Activated naive CD8-positive, alpha-beta T cell treated with anti-CD3 and anti-CD28 coated beads, Interleukin-2, amount 50 U/mL, for 24 hours (primary cell): Measurements from ENCODE around the gene DRP2.

Experiments
- ATAC-seq: fragments of 150-1000 bp; cut with Tn5 transposase; one replicate; pipeline ENCODE4 v1.10.0; 2021
- DNase-seq: peaks from one replicate; pipeline ENCODE4 v3.0.0; 2021
- H3K27ac Mint-ChIP-seq: one replicate; pipeline ENCODE4 v1.8.0; 2021; ENCODE audit warnings: mild to moderate bottlenecking, mixed read lengths
- H3K27me3 Mint-ChIP-seq: one replicate; pipeline ENCODE4 v1.8.0; 2021; ENCODE audit warnings: mixed read lengths
- H3K36me3 Mint-ChIP-seq: one replicate; pipeline ENCODE4 v1.8.0; 2021; ENCODE audit warnings: low read depth, mixed read lengths
- H3K4me1 Mint-ChIP-seq: one replicate; pipeline ENCODE4 v1.8.0; 2021; ENCODE audit warnings: mixed read lengths
- H3K4me3 Mint-ChIP-seq: one replicate; pipeline ENCODE4 v1.8.0; 2021; ENCODE audit warnings: mild to moderate bottlenecking, moderate library complexity, mixed read lengths
- H3K9me3 Mint-ChIP-seq: one replicate; pipeline ENCODE4 v1.8.0; 2021; ENCODE audit warnings: mixed read lengths

DRP2 gene

DNA sequence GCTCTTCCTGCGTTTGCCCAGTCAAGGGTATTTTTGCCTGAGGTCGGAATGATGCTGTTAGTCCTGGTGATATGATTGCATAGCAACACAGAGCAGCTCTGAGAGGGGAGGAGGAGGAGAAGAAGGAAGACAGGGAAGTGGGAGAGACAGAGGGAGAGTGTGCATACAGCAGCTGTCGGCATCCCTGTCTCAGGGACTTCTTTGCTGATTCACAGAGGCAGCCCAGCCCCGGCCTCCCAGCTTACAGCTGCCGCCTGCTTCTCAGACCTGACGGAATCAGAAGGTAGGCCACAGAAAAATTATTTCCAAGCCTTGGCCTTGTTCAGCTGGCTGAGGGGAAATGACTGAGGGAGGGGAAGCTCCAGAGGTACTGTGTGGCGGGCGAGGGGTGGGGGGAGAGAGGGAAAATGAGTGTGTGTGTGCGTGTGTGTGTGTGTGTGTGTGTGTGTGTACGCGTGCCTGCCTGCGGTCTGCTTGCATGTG, 319 bp downstream of the DRP2 start:
- Mint-ChIP-seq H3K27ac (no peak overlapping the region), H3K36me3 (no peaks in the 10 kb centered on the region), H3K4me3 (no peak overlapping the region), H3K9me3 (no peaks in the 10 kb centered on the region), H3K4me1 (peaks cover 11% of the 10 kb centered on the region), H3K27me3 (no peaks in the 10 kb centered on the region)
- DNase-seq (no peak), ATAC-seq (no peak)

- Mint-ChIP-seq H3K36me3 (no peaks in the 10 kb centered on the region), H3K4me3 (no peak overlapping the region), H3K27ac (no peak overlapping the region), H3K9me3 (no peaks in the 10 kb centered on the region), H3K4me1 (peaks cover 8% of the 10 kb centered on the region), H3K27me3 (no peaks in the 10 kb centered on the region)
- ATAC-seq (no peak), DNase-seq (no peak)
These were observed 1.2 kb downstream of the DRP2 start for GRCh38 chrX:101220662-101221260.

DNA sequence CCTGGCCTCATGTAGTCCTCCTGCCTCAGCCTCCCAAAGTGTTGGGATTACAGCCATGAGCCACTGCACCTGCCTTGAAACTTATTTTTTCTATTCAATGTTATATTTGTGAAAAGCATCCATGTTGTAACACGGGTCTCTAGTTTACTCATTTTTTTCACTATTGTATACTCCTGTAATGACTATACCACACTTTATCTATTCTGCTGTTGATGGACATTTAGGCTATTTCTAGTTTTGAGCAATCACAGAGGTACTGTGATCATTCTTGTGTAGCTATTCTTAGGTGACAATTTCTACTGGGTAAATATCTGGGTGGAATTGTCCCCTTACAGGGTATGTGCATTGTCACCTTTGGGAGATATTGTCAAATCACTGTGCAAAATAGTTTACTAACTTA, 3.6 kb downstream of the DRP2 start:
- Mint-ChIP-seq H3K9me3 (no peaks in the 10 kb centered on the region), H3K4me3 (no peak overlapping the region), H3K27ac (no peak overlapping the region), H3K27me3 (no peaks in the 10 kb centered on the region), H3K36me3 (no peaks in the 10 kb centered on the region), H3K4me1 (peaks cover 8% of the 10 kb centered on the region)
- DNase-seq (no peak), ATAC-seq (no peak)

GRCh38 chrX:101229170-101229569, 9.6 kb downstream of the DRP2 start:
- Mint-ChIP-seq H3K9me3 (no peaks in the 10 kb centered on the region), H3K36me3 (no peaks in the 10 kb centered on the region), H3K4me3 (no peak overlapping the region), H3K27me3 (no peaks in the 10 kb centered on the region), H3K4me1 (no peaks in the 10 kb centered on the region), H3K27ac (no peak overlapping the region)
- DNase-seq (no peak), ATAC-seq (no peak)

- Mint-ChIP-seq H3K9me3 (no peaks in the 10 kb centered on the region), H3K4me3 (no peak overlapping the region), H3K27ac (no peak overlapping the region), H3K27me3 (no peaks in the 10 kb centered on the region), H3K4me1 (no peaks in the 10 kb centered on the region), H3K36me3 (no peaks in the 10 kb centered on the region)
- DNase-seq (no peak), ATAC-seq (no peak)
These were observed 11.1 kb downstream of the DRP2 start for GRCh38 chrX:101230636-101231035.

DNA sequence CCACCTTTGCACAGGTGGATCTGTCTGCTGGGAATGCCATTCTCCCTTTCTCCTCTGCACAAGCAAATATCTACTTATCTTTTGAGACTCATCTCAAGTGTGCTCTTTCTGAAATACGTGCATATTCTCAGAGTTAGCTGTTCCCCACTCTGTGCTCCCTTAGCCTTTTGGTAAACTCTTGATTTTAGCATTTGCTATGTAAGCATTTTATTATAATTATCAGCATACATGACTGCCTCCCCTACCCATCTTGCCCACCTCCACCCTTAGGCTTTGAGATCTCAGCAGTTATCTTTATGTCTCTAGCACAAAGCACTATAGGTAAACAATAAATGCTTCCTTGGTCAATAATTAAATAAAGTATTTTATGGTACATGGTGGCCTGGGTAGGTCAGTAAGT, 11.5 kb downstream of the DRP2 start:
- H3K27ac Mint-ChIP-seq = no peak overlapping the region

GRCh38 chrX:101232316-101232715, 12.7 kb downstream of the DRP2 start:
- no peaks in the 10 kb centered on the region for H3K36me3 Mint-ChIP-seq
- ATAC-seq (no peak), DNase-seq (no peak)
- no peaks in the 10 kb centered on the region for H3K4me1 Mint-ChIP-seq
- no peaks in the 10 kb centered on the region for H3K9me3 Mint-ChIP-seq
- H3K27ac Mint-ChIP-seq = no peak overlapping the region
- no peaks in the 10 kb centered on the region for H3K27me3 Mint-ChIP-seq
- H3K4me3 Mint-ChIP-seq = no peak overlapping the region

More for the DNA sequence above, 11.5 kb downstream of the DRP2 start:
- H3K4me3 Mint-ChIP-seq = no peak overlapping the region
- no peaks in the 10 kb centered on the region for H3K9me3 Mint-ChIP-seq
- no peaks in the 10 kb centered on the region for H3K27me3 Mint-ChIP-seq
- DNase-seq (no peak), ATAC-seq (no peak)
- H3K4me1 Mint-ChIP-seq = no peaks in the 10 kb centered on the region
- H3K36me3 Mint-ChIP-seq = no peaks in the 10 kb centered on the region

GRCh38 chrX:101237041-101237440, 17.5 kb downstream of the DRP2 start:
- Mint-ChIP-seq H3K9me3 (no peaks in the 10 kb centered on the region), H3K4me3 (no peak overlapping the region), H3K27me3 (no peaks in the 10 kb centered on the region), H3K4me1 (no peaks in the 10 kb centered on the region), H3K36me3 (no peaks in the 10 kb centered on the region), H3K27ac (no peak overlapping the region)
- ATAC-seq (no peak), DNase-seq (no peak)

GRCh38 chrX:101241531-101241930, 21.9 kb downstream of the DRP2 start:
- DNase-seq (no peak), ATAC-seq (no peak)
- no peaks in the 10 kb centered on the region for H3K4me1 Mint-ChIP-seq
- H3K27me3 Mint-ChIP-seq = no peaks in the 10 kb centered on the region
- H3K27ac Mint-ChIP-seq = no peak overlapping the region
- no peak overlapping the region for H3K4me3 Mint-ChIP-seq
- H3K36me3 Mint-ChIP-seq = no peaks in the 10 kb centered on the region
- no peaks in the 10 kb centered on the region for H3K9me3 Mint-ChIP-seq

DNA sequence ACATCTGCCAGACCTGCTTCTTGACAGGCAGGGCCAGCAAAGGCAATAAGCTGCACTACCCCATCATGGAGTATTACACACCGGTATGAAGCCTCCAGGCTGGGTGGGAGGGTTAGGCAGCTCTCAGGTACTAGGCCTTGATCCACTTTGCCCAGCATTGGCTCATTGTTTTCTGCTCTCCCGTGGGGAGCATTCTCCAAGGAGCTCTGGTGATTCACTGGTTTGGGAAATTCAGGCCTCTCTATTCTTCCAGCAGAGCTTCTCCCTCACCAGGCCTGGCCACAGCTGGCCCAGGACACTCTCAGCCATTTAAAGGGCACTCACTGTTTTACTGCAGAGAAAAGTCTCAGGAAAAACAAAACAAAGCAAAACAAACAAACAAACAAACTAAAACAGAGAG, 33.0 kb downstream of the DRP2 start:
- Mint-ChIP-seq H3K36me3 (peaks cover 1% of the 10 kb centered on the region), H3K4me3 (no peak overlapping the region)
- ATAC-seq = no peak

GRCh38 chrX:101257448-101258258, 38.1 kb downstream of the DRP2 start:
- Mint-ChIP-seq H3K4me3 (no peak overlapping the region), H3K9me3 (no peaks in the 10 kb centered on the region), H3K4me1 (peaks cover 6% of the 10 kb centered on the region), H3K27ac (no peak overlapping the region), H3K36me3 (no peaks in the 10 kb centered on the region), H3K27me3 (no peaks in the 10 kb centered on the region)
- ATAC-seq (no peak), DNase-seq (no peak)

More for the DNA sequence above, 33.0 kb downstream of the DRP2 start:
- Mint-ChIP-seq H3K9me3 (no peaks in the 10 kb centered on the region), H3K27me3 (no peaks in the 10 kb centered on the region), H3K27ac (no peak overlapping the region), H3K4me1 (peaks cover 3% of the 10 kb centered on the region)
- DNase-seq = no peak

DNA sequence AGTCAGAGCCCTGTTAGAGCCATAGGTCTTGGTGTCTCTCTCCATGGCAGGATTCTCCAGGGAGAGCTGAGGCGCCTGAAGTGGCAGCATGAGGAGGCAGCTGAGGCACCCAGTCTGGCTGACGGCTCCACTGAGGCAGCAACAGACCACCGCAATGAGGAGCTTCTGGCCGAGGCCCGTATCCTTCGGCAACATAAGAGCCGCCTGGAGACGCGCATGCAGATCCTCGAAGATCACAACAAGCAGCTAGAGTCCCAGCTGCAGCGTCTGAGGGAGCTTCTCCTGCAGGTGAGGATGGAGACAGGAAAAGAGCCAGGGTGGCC, 38.6 kb downstream of the DRP2 start:
- Mint-ChIP-seq H3K27me3 (no peaks in the 10 kb centered on the region), H3K4me1 (peaks cover 6% of the 10 kb centered on the region), H3K4me3 (no peak overlapping the region)

DNA sequence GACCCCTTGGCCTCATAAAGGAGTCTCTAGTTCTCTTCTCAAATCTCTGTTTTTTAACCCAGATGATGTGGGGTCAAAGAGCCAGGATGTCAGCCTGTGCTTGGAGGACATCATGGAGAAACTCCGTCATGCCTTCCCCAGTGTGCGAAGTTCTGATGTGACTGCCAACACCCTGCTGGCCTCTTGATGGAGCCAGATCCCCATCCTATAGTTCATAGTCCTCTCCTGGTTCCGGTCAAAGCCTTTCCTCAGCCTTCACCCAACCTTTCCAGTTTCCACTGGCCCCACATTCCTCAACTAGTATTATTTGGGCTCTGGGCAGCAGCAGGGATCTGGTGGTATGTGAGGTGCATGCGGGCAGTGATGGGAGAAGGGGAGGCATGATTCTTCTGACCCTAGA, 40.8 kb downstream of the DRP2 start:
- Mint-ChIP-seq H3K4me1 (peaks cover 6% of the 10 kb centered on the region), H3K4me3 (no peak overlapping the region), H3K36me3 (no peaks in the 10 kb centered on the region), H3K27ac (no peak overlapping the region), H3K27me3 (no peaks in the 10 kb centered on the region), H3K9me3 (no peaks in the 10 kb centered on the region)
- ATAC-seq (no peak), DNase-seq (no peak)

More for the DNA sequence above, 38.6 kb downstream of the DRP2 start:
- no peak for ATAC-seq
- DNase-seq = no peak
- H3K9me3 Mint-ChIP-seq = no peaks in the 10 kb centered on the region
- no peaks in the 10 kb centered on the region for H3K36me3 Mint-ChIP-seq
- no peak overlapping the region for H3K27ac Mint-ChIP-seq

DNA sequence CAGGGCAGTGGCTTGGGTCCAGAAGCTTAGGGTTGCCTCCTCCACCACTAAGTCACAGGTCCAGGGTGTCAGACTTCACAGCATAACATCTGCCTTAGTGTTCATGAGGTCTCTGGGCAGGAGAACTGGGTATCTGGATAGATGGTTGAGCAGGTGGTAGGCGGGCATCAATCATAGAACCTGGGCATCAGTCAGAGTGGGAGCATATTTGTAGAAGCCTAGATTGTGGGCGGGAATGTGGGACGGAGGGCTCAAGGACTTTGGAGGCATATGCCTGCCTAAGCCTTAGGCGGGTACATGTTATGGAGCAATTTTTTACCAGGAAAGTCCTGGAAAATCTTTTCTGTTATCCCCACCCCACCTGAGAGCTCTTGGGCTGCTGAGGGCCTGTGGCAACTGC, 43.0 kb downstream of the DRP2 start:
- Mint-ChIP-seq H3K36me3 (no peaks in the 10 kb centered on the region), H3K27ac (no peak overlapping the region), H3K4me1 (peaks cover 3% of the 10 kb centered on the region), H3K9me3 (no peaks in the 10 kb centered on the region), H3K4me3 (no peak overlapping the region), H3K27me3 (no peaks in the 10 kb centered on the region)
- DNase-seq = no peak
- ATAC-seq = no peak

DNA sequence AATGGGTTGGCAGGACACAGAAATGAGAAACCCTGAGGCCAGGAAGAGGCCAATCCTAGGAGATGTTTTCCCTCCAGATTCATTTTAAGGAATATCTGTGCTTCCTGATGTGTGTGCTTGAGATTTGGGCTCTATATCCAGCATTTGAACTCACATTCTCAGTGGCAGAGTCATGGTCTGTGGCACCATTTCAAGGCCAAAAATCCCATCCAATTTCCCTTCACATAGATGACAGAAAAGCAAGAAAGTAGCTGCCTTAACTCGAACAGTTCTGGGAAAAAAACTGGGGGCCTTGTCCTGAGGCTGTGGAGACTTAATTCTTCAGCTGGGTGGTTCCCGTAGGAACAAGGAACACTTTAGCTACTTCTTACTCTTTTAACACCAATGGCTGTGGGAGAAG, 44.2 kb downstream of the DRP2 start:
- Mint-ChIP-seq H3K4me1 (no peaks in the 10 kb centered on the region), H3K36me3 (no peaks in the 10 kb centered on the region), H3K9me3 (no peaks in the 10 kb centered on the region), H3K27me3 (no peaks in the 10 kb centered on the region), H3K27ac (no peak overlapping the region), H3K4me3 (no peak overlapping the region)
- DNase-seq = no peak
- no peak for ATAC-seq
